Measurements from ENCODE around the gene RABL3. TPM values are rescaled to one million over a fixed set of nuclear protein-coding genes. Genes with fewer than 3 reads are reported as not detected.

RABL3 gene
- total RNA-seq, 1 experiment from 2014 or later: 18.2 TPM

GRCh38 chr3:120664926-120665325, 77.4 kb downstream of the RABL3 start:
- DNase-seq (ENCODE audit: low spot score): no peak
- ChIA-PET POLR2A (ENCODE audit: low non-redundant PET) (no interaction called here), CTCF (no interaction called here)
- BruUV-seq (replicated peaks): no TSS peak
- TF ChIP-seq CTCF (conservative IDR thresholded peaks at IDR 0.05; ENCODE audit: low read depth, low read length) (no peak), EZH2 (IDR thresholded peaks at IDR 0.05; ENCODE audit: borderline replicate concordance, low read depth, low read length, poor library complexity, severe bottlenecking) (no peak)
- Histone ChIP-seq H3K9me3 (ENCODE audit: low read depth, low read length, poor library complexity, severe bottlenecking) (no peaks in the 10 kb centered on the region), H3K36me3 (ENCODE audit: insufficient read depth, low read length, poor library complexity, severe bottlenecking) (no peaks in the 10 kb centered on the region), H3K4me1 (ENCODE audit: insufficient read depth, low read length, poor library complexity, severe bottlenecking) (no peaks in the 10 kb centered on the region), H3K27me3 (replicated peaks; ENCODE audit: insufficient read depth, low read depth, low read length, poor library complexity) (peaks cover 17% of the 10 kb centered on the region), H3K4me3 (ENCODE audit: low read depth, low read length, poor library complexity, severe bottlenecking) (no peak overlapping the region), H3K27ac (ENCODE audit: low read depth, low read length, poor library complexity, severe bottlenecking) (no peak overlapping the region)
- intact Hi-C loops (cut with micrococcal nuclease; ENCODE audit: unreplicated experiment): no loop called here

- intact Hi-C loops (cut with micrococcal nuclease; ENCODE audit: unreplicated experiment): no loop called here
- CTCF ChIA-PET: no interaction called here
- Histone ChIP-seq H3K27me3 (replicated peaks; ENCODE audit: insufficient read depth, low read depth, low read length, poor library complexity) (peaks cover 17% of the 10 kb centered on the region), H3K27ac (ENCODE audit: low read depth, low read length, poor library complexity, severe bottlenecking) (no peak overlapping the region), H3K4me1 (ENCODE audit: insufficient read depth, low read length, poor library complexity, severe bottlenecking) (no peaks in the 10 kb centered on the region), H3K9me3 (ENCODE audit: low read depth, low read length, poor library complexity, severe bottlenecking) (no peaks in the 10 kb centered on the region), H3K4me3 (ENCODE audit: low read depth, low read length, poor library complexity, severe bottlenecking) (no peak overlapping the region), H3K36me3 (ENCODE audit: insufficient read depth, low read length, poor library complexity, severe bottlenecking) (no peaks in the 10 kb centered on the region)
- no peak for DNase-seq (ENCODE audit: low spot score)
- POLR2A ChIA-PET (ENCODE audit: low non-redundant PET): no interaction called here
- no TSS peak for BruUV-seq (replicated peaks)
- TF ChIP-seq CTCF (conservative IDR thresholded peaks at IDR 0.05; ENCODE audit: low read depth, low read length) (no peak), EZH2 (IDR thresholded peaks at IDR 0.05; ENCODE audit: borderline replicate concordance, low read depth, low read length, poor library complexity, severe bottlenecking) (no peak)
These were observed 80.4 kb downstream of the RABL3 start for GRCh38 chr3:120661945-120662344.

- POLR2A ChIA-PET (ENCODE audit: low non-redundant PET): no interaction called here
- TF ChIP-seq CTCF (conservative IDR thresholded peaks at IDR 0.05; ENCODE audit: low read depth, low read length) (no peak), EZH2 (IDR thresholded peaks at IDR 0.05; ENCODE audit: borderline replicate concordance, low read depth, low read length, poor library complexity, severe bottlenecking) (no peak)
- DNase-seq (ENCODE audit: low spot score): no peak
These were observed 81.0 kb downstream of the RABL3 start for GRCh38 chr3:120661106-120661905.

More at GRCh38 chr3:120661106-120661905, 81.0 kb downstream of the RABL3 start:
- H3K4me3 ChIP-seq (ENCODE audit: low read depth, low read length, poor library complexity, severe bottlenecking): no peak overlapping the region
- H3K27me3 ChIP-seq (replicated peaks; ENCODE audit: insufficient read depth, low read depth, low read length, poor library complexity): peaks cover 17% of the 10 kb centered on the region
- no peaks in the 10 kb centered on the region for H3K4me1 ChIP-seq (ENCODE audit: insufficient read depth, low read length, poor library complexity, severe bottlenecking)
- no peaks in the 10 kb centered on the region for H3K36me3 ChIP-seq (ENCODE audit: insufficient read depth, low read length, poor library complexity, severe bottlenecking)
- no peaks in the 10 kb centered on the region for H3K9me3 ChIP-seq (ENCODE audit: low read depth, low read length, poor library complexity, severe bottlenecking)
- CTCF ChIA-PET: no interaction called here
- BruUV-seq (replicated peaks): no TSS peak
- intact Hi-C loops (cut with micrococcal nuclease; ENCODE audit: unreplicated experiment): no loop called here
- H3K27ac ChIP-seq (ENCODE audit: low read depth, low read length, poor library complexity, severe bottlenecking): no peak overlapping the region
